Sigmoid colon (tissue), 7 donors: ENCODE measurements around the gene ADAMTS12. TPM values are rescaled to one million over a fixed set of nuclear protein-coding genes. Genes with fewer than 3 reads are reported as not detected.
A peak's percentile ranks its signal among the peaks of the same experiment; 100 is the strongest.

Source experiments
- DNase-seq: peaks from one replicate; pipeline ENCODE4 v3.0.0-alpha.2; 2019
- H3K27ac ChIP-seq, 4 donors: fragments of 200-600 bp; sonication (generic); one replicate each; pipeline ENCODE4 v1.5.1; 2016 to 2019; ENCODE audit warnings: mild to moderate bottlenecking in 1 of 4
- H3K27me3 ChIP-seq, 3 donors: fragments of 200-600 bp; sonication (generic); one replicate each; pipeline ENCODE4 v1.5.1; 2019; ENCODE audit warnings: mild to moderate bottlenecking in 1 of 3
- H3K36me3 ChIP-seq, 4 donors: fragments of 200-600 bp; sonication (generic); one replicate each; pipeline ENCODE4 v1.5.1; 2016 to 2019
- H3K4me1 ChIP-seq, 4 donors: fragments of 200-600 bp; sonication (generic); one replicate each; pipeline ENCODE4 v1.5.1; 2017 to 2019
- H3K4me3 ChIP-seq, 4 donors: fragments of 200-600 bp; sonication (generic); one replicate each; pipeline ENCODE4 v1.5.1; 2017 to 2019; ENCODE audit warnings: mild to moderate bottlenecking in 2 of 4, moderate library complexity in 1 of 4
- H3K9me3 ChIP-seq, 4 donors: fragments of 200-600 bp in 3 of 4; sonication (generic) in 3 of 4; one replicate each; pipeline versions ENCODE4 v1.5.1 to v1.6.1; 2013 to 2019
- EP300 ChIP-seq, 4 donors: sonication (generic); formaldehyde crosslinking; IDR thresholded peaks; one replicate each; pipeline ENCODE4 v1.6.1; 2017; ENCODE audit warnings: antibody characterized with exemption in 4 of 4
- POLR2A ChIP-seq, 2 donors: fragments of 450-650 bp; IDR thresholded peaks; one replicate each; pipeline ENCODE4 v1.6.1; 2016; ENCODE audit warnings: antibody characterized with exemption in 2 of 2, mild to moderate bottlenecking in 2 of 2, moderate library complexity in 2 of 2
- POLR2AphosphoS5 ChIP-seq, 4 donors: sonication (generic); formaldehyde crosslinking; IDR thresholded peaks; one replicate each; pipeline ENCODE4 v1.6.1; 2017; ENCODE audit warnings: antibody characterized with exemption in 4 of 4
- WGBS, 2 donors: extraction: QIAGEN DNeasy Blood & Tissue Kit; methylation state at CpG; one replicate each; pipeline ENCODE4 v1.1.7; 2013; 5-methylcytosine and 5-hydroxymethylcytosine counted together
- intact Hi-C: fragments of 100-400 bp; cut with DNase I; formaldehyde crosslinking; loops from one replicate; pipeline ENCODE4 v1.15.1; 2023
- polyA plus RNA-seq, 3 donors: library from polyadenylated mRNA; stranded (reverse); fragments of 200-250 nt; gene quantifications; one replicate each; pipeline ENCODE4 v1.2.3, GENCODE V29; 2013
- total RNA-seq, 4 donors: library from RNA; depleted of rRNA; stranded (reverse); fragments of >200 nt; gene quantifications; one replicate each; pipeline ENCODE4 v1.1.0, GENCODE V29; 2016
- TF ChIP-seq, protein P1 (sequence below), 4 experiments: fragments of 450-650 bp in 3 of 4; fragments of 200-600 bp in 1 of 4; IDR thresholded peaks; one replicate each; pipeline ENCODE4 v1.5.1; 2016 to 2019; ENCODE audit warnings: antibody characterized with exemption in 4 of 4, mild to moderate bottlenecking in 3 of 4, moderate library complexity in 2 of 4
- donor health status: healthy with polysubstance abuse.
- donor health status: Bipolar disorder and iron deficiency.
- donor health status: healthy.

The ADAMTS12 gene
- total and polyA plus RNA-seq, 7 donors = 0.42 to 5.4 (median 2.7) TPM; not detected in 1

- 40 to 52% methylated on average over 12 of the region's 12 CpGs for WGBS, 2 donors
- Histone ChIP-seq H3K27ac (peak overlapping the region in 3 of 4 donors; percentile 73 to 80 (median 78)), H3K27me3 (no peaks in the 10 kb centered on the region), H3K4me3 (peak overlapping the region in 3 of 4 donors; percentile 54 to 57 (median 57)), H3K36me3 (no peaks in the 10 kb centered on the region), H3K9me3 (no peaks in the 10 kb centered on the region), H3K4me1 (peaks cover 0 to 64% (median 49%) of the 10 kb centered on the region in 4 donors)
- intact Hi-C loops = no loop called here
- DNase-seq = no peak
- TF ChIP-seq, protein P1, sequence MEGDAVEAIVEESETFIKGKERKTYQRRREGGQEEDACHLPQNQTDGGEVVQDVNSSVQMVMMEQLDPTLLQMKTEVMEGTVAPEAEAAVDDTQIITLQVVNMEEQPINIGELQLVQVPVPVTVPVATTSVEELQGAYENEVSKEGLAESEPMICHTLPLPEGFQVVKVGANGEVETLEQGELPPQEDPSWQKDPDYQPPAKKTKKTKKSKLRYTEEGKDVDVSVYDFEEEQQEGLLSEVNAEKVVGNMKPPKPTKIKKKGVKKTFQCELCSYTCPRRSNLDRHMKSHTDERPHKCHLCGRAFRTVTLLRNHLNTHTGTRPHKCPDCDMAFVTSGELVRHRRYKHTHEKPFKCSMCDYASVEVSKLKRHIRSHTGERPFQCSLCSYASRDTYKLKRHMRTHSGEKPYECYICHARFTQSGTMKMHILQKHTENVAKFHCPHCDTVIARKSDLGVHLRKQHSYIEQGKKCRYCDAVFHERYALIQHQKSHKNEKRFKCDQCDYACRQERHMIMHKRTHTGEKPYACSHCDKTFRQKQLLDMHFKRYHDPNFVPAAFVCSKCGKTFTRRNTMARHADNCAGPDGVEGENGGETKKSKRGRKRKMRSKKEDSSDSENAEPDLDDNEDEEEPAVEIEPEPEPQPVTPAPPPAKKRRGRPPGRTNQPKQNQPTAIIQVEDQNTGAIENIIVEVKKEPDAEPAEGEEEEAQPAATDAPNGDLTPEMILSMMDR (IDR thresholded peaks at IDR 0.05) = no peak
- TF ChIP-seq POLR2A (IDR thresholded peaks at IDR 0.05) (no peak), EP300 (IDR thresholded peaks at IDR 0.05) (no peak), POLR2AphosphoS5 (IDR thresholded peaks at IDR 0.05) (no peak)
These were observed 1.4 kb downstream of the ADAMTS12 start for GRCh38 chr5:33890131-33891032.

- DNase-seq = no peak
- intact Hi-C loops = loop anchor here (5.0 kb wide), 1 partner anchor 446 kb away; the partner anchor contains the start of gene TARS1
- WGBS, 2 donors = 67 to 71% methylated on average over 4 of the region's 4 CpGs
- peaks cover 0 to 58% (median 48%) of the 10 kb centered on the region in 4 donors for H3K4me1 ChIP-seq
- H3K36me3 ChIP-seq = no peaks in the 10 kb centered on the region
- TF ChIP-seq POLR2AphosphoS5 (IDR thresholded peaks at IDR 0.05) = no peak
- TF ChIP-seq POLR2A (IDR thresholded peaks at IDR 0.05) = no peak
- no peak for TF ChIP-seq EP300 (IDR thresholded peaks at IDR 0.05)
- TF ChIP-seq, protein P1 (IDR thresholded peaks at IDR 0.05) = no peak
- H3K9me3 ChIP-seq = no peaks in the 10 kb centered on the region
- H3K27ac ChIP-seq = no peak overlapping the region
- H3K4me3 ChIP-seq = no peak overlapping the region
- no peaks in the 10 kb centered on the region for H3K27me3 ChIP-seq
These were observed 3.2 kb downstream of the ADAMTS12 start for GRCh38 chr5:33888587-33888986.

DNA sequence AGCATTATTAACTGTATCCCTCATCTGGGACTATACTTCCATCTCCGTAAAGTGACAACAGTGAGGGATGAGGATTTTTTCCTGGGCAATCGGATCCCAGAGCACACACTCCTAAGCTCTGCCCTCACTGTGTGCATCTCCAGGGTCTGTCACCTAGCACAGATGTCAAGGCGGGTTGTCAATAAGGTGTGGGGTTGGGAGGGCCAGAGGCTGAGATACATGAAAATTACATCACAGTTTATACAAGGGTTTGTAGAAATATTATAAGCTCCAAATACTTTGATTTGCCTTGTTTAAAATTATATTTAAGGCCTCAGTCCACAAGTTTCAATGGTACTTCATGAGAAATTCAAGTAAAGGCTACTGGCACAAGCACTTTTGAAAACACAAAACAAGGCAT is 4.5 kb downstream of the ADAMTS12 start:
- intact Hi-C loops = loop anchor here (5.0 kb wide), 1 partner anchor 445 kb away; the partner anchor contains the start of gene TARS1
- H3K4me3 ChIP-seq = no peak overlapping the region
- WGBS, 2 donors = 92 to 95% methylated on average over 3 of the region's 3 CpGs
- no peak for DNase-seq
- H3K4me1 ChIP-seq = peaks cover 0 to 48% (median 40%) of the 10 kb centered on the region in 4 donors
- H3K36me3 ChIP-seq = no peaks in the 10 kb centered on the region
- TF ChIP-seq POLR2A (IDR thresholded peaks at IDR 0.05) = no peak
- TF ChIP-seq POLR2AphosphoS5 (IDR thresholded peaks at IDR 0.05) = no peak
- TF ChIP-seq EP300 (IDR thresholded peaks at IDR 0.05) = no peak
- TF ChIP-seq, protein P1 (IDR thresholded peaks at IDR 0.05) = no peak
- H3K27me3 ChIP-seq = no peaks in the 10 kb centered on the region
- H3K27ac ChIP-seq = no peak overlapping the region
- no peaks in the 10 kb centered on the region for H3K9me3 ChIP-seq

DNA sequence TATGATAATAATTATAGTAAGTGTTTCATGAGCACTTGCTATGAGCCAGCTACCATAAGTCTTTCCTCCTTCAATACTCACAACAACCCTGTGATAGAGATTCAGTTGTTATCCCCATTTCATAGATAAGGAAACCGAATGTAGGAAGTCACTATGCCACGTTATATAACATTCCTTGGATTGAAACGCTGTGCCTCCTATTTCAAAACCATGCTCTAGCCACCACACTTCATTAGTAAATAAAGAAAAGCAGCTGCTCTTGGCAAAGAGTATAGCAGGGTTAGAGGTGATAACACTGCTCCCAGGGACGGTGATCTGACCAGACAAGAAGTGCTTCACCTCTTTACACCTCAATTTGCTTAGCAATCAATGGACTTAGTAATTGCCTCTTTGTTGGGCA is 5.5 kb downstream of the ADAMTS12 start:
- peaks cover 0 to 39% (median 33%) of the 10 kb centered on the region in 4 donors for H3K4me1 ChIP-seq
- no peak overlapping the region for H3K4me3 ChIP-seq
- TF ChIP-seq POLR2AphosphoS5 (IDR thresholded peaks at IDR 0.05) (no peak), POLR2A (IDR thresholded peaks at IDR 0.05) (no peak), EP300 (IDR thresholded peaks at IDR 0.05) (no peak)
- TF ChIP-seq, protein P1 (IDR thresholded peaks at IDR 0.05) = no peak
- H3K9me3 ChIP-seq = no peaks in the 10 kb centered on the region
- no peaks in the 10 kb centered on the region for H3K36me3 ChIP-seq
- H3K27me3 ChIP-seq = no peaks in the 10 kb centered on the region
- H3K27ac ChIP-seq = no peak overlapping the region
- 65 to 80% methylated on average over 4 of the region's 4 CpGs for WGBS, 2 donors
- no peak for DNase-seq
- intact Hi-C loops = loop anchor here (5.0 kb wide), 1 partner anchor 444 kb away; the partner anchor contains the start of gene TARS1
